WI38 (cell line): ENCODE measurements around the gene NTRK2.

Experiments used
- H3K4me3 ChIP-seq: 2 replicates; pipeline ENCODE4 v1.5.1; 2011; ENCODE audit warnings: low read depth, mild to moderate bottlenecking, control low read depth, low read length
- CTCF ChIP-seq: IDR thresholded peaks from 2 replicates; pipeline ENCODE4 v1.5.1; 2012; ENCODE audit warnings: low read depth, mild to moderate bottlenecking, control low read depth, low read length

The NTRK2 gene

GRCh38 chr9:84731696-84732095, 62.2 kb downstream of the NTRK2 start:
- no peak overlapping the region for H3K4me3 ChIP-seq
- no peak for TF ChIP-seq CTCF

GRCh38 chr9:84736081-84736480, 66.6 kb downstream of the NTRK2 start:
- no peak overlapping the region for H3K4me3 ChIP-seq
- no peak for TF ChIP-seq CTCF

GRCh38 chr9:84736536-84736935, 67.0 kb downstream of the NTRK2 start:
- no peak overlapping the region for H3K4me3 ChIP-seq
- TF ChIP-seq CTCF, result no peak

- no peak for TF ChIP-seq CTCF
- H3K4me3 ChIP-seq, result no peak overlapping the region
Measured at GRCh38 chr9:84738353-84738752, 68.8 kb downstream of the NTRK2 start.

GRCh38 chr9:84742261-84742660, 72.7 kb downstream of the NTRK2 start:
- no peak overlapping the region for H3K4me3 ChIP-seq
- no peak for TF ChIP-seq CTCF

- no peak for TF ChIP-seq CTCF
- H3K4me3 ChIP-seq, result no peak overlapping the region
Measured at GRCh38 chr9:84744195-84744594, 74.7 kb downstream of the NTRK2 start.

GRCh38 chr9:84744726-84745125, 75.2 kb downstream of the NTRK2 start:
- no peak for TF ChIP-seq CTCF
- H3K4me3 ChIP-seq, result no peak overlapping the region

GRCh38 chr9:84748112-84748511, 78.6 kb downstream of the NTRK2 start:
- no peak overlapping the region for H3K4me3 ChIP-seq
- TF ChIP-seq CTCF, result no peak
